Lower leg skin (tissue), 4 donors: ENCODE measurements around the gene KEL. TPM values are rescaled to one million over a fixed set of nuclear protein-coding genes. Genes with fewer than 3 reads are reported as not detected.
"Not testable (repeated sequence)": the region's sequence is repeated elsewhere in the genome, so short reads cannot be mapped to it uniquely, and the experiment has no call there.

Experiments used
- DNase-seq, 2 donors: peaks; one replicate each; pipeline ENCODE4 v3.0.0-alpha.2; 2019; ENCODE audit warnings: low spot score in 2 of 2
- H3K4me3 ChIP-seq: fragments of 200-600 bp; sonication (generic); 2 replicates; pipeline ENCODE4 v1.5.1; 2017; ENCODE audit warnings: mild to moderate bottlenecking, low read depth; ENCODE audit not compliant: poor library complexity, severe bottlenecking
- POLR2A ChIP-seq, 2 donors: fragments of 450-650 bp; IDR thresholded peaks; one replicate each; pipeline ENCODE4 v1.6.1; 2016 to 2017; ENCODE audit warnings: antibody characterized with exemption in 2 of 2, mild to moderate bottlenecking in 1 of 2, moderate library complexity in 1 of 2
- WGBS, 2 donors: methylation state at CpG; one replicate each; pipeline ENCODE4 v1.1.5; 2018; 5-methylcytosine and 5-hydroxymethylcytosine counted together
- intact Hi-C: fragments of 100-400 bp; cut with DNase I; formaldehyde crosslinking; loops from one replicate; pipeline ENCODE4 v1.15.0; 2023; ENCODE audit warnings: low total_unique reads
- total RNA-seq, 4 donors: library from RNA; depleted of rRNA; stranded (reverse); fragments of >200 nt; gene quantifications; one replicate each; pipeline ENCODE4 v1.1.0, GENCODE V29; 2016
- TF ChIP-seq, protein P1 (sequence below), 3 donors: fragments of 450-650 bp; IDR thresholded peaks; one replicate each; pipeline ENCODE4 v1.5.1; 2016; ENCODE audit warnings: antibody characterized with exemption in 3 of 3, mild to moderate bottlenecking in 3 of 3, moderate library complexity in 2 of 3

Gene KEL
- total RNA-seq, 4 donors from 2014 or later: 0.08 to 0.58 (median 0.47) TPM; not detected in 1

DNA sequence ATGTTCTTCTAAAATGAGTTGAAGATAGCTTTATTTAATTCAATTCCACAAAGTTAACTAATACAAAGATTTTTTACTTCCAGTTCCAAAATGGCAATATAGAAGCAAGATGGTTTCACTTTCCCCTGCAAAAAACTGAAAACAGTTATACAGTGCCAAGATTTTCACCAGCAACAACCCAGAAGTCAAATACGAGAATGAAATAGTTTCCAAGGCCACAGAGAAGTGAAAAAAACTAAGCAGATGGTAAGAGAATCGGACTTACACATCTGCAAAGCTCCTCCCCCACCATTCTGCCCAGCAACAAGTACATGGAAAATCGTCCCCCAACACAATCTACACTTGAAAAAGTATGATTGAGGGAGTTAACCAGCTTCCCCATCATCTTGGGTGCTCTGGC is 30.3 kb upstream of the KEL start:
- WGBS, 2 donors: 35 to 42% methylated on average over 3 of the region's 3 CpGs
- no peak for DNase-seq
- TF ChIP-seq POLR2A (IDR thresholded peaks at IDR 0.05): no peak
- TF ChIP-seq, protein P1, sequence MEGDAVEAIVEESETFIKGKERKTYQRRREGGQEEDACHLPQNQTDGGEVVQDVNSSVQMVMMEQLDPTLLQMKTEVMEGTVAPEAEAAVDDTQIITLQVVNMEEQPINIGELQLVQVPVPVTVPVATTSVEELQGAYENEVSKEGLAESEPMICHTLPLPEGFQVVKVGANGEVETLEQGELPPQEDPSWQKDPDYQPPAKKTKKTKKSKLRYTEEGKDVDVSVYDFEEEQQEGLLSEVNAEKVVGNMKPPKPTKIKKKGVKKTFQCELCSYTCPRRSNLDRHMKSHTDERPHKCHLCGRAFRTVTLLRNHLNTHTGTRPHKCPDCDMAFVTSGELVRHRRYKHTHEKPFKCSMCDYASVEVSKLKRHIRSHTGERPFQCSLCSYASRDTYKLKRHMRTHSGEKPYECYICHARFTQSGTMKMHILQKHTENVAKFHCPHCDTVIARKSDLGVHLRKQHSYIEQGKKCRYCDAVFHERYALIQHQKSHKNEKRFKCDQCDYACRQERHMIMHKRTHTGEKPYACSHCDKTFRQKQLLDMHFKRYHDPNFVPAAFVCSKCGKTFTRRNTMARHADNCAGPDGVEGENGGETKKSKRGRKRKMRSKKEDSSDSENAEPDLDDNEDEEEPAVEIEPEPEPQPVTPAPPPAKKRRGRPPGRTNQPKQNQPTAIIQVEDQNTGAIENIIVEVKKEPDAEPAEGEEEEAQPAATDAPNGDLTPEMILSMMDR (IDR thresholded peaks at IDR 0.05): no peak
- no peak overlapping the region for H3K4me3 ChIP-seq
- intact Hi-C loops: no loop called here

DNA sequence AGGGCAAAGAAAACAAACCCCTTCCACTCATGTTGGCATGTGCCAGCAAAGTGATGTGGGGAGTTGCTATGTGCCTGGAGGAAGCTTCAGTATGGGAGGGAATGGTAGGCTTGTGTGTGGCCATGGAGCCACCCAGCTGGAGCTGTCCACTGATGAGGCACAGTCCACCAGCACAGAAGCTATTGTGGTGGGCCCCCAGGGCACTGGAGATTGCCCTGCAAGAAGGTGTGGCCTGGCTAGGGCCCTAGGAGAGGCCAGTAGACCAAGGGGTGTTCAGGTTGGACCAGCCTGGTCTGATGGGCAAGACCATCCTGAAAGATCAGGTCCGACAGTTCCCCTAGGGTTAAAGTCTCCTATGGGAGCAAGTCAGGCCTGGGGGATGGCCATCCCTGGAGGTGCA is 22.1 kb upstream of the KEL start:
- intact Hi-C loops: no loop called here
- no peak for TF ChIP-seq POLR2A (IDR thresholded peaks at IDR 0.05)
- TF ChIP-seq, protein P1 (IDR thresholded peaks at IDR 0.05): no peak
- H3K4me3 ChIP-seq: no peak overlapping the region
- no peak for DNase-seq
- 88% methylated on average over 1 of the region's 1 CpG; no CpG with 5 or more reads in 1 of the 2 donors for WGBS, 2 donors

DNA sequence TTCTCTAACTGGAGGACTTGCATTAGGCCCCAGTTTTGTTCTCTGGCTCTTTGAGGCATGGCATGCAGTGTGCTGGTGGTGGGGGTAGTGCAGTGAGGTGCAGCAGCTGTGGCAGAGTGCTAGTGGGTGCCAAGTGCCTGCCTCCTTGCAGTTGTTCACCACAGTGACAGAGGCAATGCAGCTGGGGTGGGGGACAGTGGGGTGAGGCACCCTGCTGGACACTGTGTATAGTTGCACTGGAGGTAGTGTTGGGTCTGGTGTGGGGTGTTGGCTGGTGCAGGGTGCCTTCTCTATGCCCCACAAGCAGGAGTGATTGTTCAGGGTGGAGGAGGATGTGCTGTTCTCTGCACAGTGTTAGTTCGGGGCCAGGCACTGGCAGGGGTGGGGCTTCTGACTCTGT is 21.7 kb upstream of the KEL start:
- DNase-seq: no peak
- 90% methylated on average over 1 of the region's 1 CpG; no CpG with 5 or more reads in 1 of the 2 donors for whole genome bisulfite sequencing, 2 donors
- intact Hi-C loops: no loop called here
- TF ChIP-seq, protein P1 (IDR thresholded peaks at IDR 0.05): no peak
- no peak for TF ChIP-seq POLR2A (IDR thresholded peaks at IDR 0.05)
- no peak overlapping the region for H3K4me3 ChIP-seq

DNA sequence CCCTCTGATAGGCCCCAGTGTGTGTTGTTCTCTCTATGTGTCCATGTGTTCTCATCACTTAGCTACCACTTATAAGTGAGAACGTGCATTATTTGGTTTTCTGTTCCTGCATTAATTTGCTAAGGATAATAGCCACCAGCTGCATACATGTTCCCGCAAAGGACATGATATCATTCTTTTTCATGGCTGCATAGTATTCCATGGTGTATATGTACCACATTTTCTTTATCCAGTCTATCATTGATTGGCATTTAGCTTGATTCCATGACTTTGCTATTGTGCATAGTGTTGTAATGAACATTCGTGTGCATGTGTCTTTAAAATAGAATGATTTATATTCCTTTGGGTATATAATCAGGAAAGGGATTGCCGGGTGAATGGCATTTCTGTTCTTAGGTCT is 16.2 kb upstream of the KEL start:
- 80 to 85% methylated on average over 4 of the region's 4 CpGs for WGBS, 2 donors
- H3K4me3 ChIP-seq, DNase-seq, intact Hi-C loops: not testable (repeated sequence)

DNA sequence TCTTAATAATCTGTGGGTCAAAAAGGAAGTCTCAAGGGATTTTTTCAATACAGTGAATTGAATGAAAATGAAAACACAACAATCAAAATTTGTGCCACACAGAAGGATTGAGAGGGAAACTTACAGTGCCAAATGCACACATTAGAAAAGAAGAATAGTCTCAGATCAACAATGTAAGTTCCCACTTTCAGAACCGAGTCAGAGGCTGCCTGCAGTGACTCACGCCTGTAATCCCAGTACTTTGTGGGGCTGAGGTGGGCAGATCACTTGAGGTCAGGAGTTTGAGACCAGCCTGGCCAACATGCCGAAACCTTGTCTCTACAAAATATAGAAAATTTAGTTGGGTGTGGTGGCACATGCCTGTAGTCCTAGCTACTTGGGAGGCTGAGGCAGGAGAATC is 12.5 kb upstream of the KEL start:
- H3K4me3 ChIP-seq: no peak overlapping the region
- no peak for DNase-seq
- TF ChIP-seq POLR2A (IDR thresholded peaks at IDR 0.05): no peak
- TF ChIP-seq, protein P1 (IDR thresholded peaks at IDR 0.05): no peak
- 85 to 88% methylated on average over 3 of the region's 3 CpGs for WGBS, 2 donors
- intact Hi-C loops: no loop called here

DNA sequence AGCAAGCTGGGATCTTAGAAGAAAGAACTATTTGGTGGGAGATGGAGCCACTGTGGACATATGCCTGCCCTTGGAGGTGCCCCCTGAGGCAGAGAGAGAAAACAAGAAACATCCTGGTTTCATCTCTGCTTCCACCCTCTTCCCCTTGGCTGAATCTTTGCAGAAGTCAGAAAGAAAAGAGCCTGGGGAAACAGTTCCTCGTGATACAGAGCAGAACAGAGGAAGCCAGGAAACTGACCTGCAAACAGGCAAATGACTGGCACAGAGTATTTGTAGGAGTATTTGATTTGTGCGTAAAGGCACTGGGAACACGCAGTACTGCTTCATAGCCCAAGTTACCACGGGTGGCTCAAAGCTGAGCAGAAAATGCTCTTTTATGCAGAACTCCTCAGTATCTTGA is 7.0 kb upstream of the KEL start:
- intact Hi-C loops: no loop called here
- TF ChIP-seq, protein P1 (IDR thresholded peaks at IDR 0.05): no peak
- TF ChIP-seq POLR2A (IDR thresholded peaks at IDR 0.05): no peak
- no peak for DNase-seq
- no peak overlapping the region for H3K4me3 ChIP-seq
- 55 to 60% methylated on average over 4 of the region's 4 CpGs for WGBS, 2 donors
